GM06990 (cell line): Measurements from ENCODE around the gene SGF29.
"Not testable (repeated sequence)": the region's sequence is repeated elsewhere in the genome, so short reads cannot be mapped to it uniquely, and the experiment has no call there.

Source experiments
- DNase-seq: peaks from one replicate; pipeline ENCODE4 v3.0.0-alpha.2; 2011; ENCODE audit not compliant: insufficient read length; ENCODE audit errors: extremely low read depth
- H3K27me3 ChIP-seq: replicated peaks from 2 replicates; pipeline ENCODE4 v1.6.0; 2011; ENCODE audit warnings: low read length; ENCODE audit not compliant: control insufficient read depth, insufficient read depth
- H3K36me3 ChIP-seq: 2 replicates; pipeline ENCODE4 v1.5.1; 2011; ENCODE audit warnings: low read length; ENCODE audit not compliant: control insufficient read depth, insufficient read depth
- H3K4me3 ChIP-seq: replicated peaks from 2 replicates; pipeline ENCODE4 v1.5.1; 2011; ENCODE audit warnings: low read depth, mild to moderate bottlenecking, control low read depth, low read length
- CTCF ChIP-seq: IDR thresholded peaks from 2 replicates; pipeline ENCODE4 v1.5.1; 2011; ENCODE audit warnings: low read length, control low read depth, mild to moderate bottlenecking, inconsistent platforms; ENCODE audit not compliant: insufficient read depth, poor library complexity, severe bottlenecking

SGF29 gene

GRCh38 chr16:28607116-28607623 is 53.5 kb downstream of the SGF29 start:
- H3K4me3 ChIP-seq: no peak overlapping the region
- H3K36me3 ChIP-seq: no peaks in the 10 kb centered on the region
- no peak for DNase-seq
- TF ChIP-seq CTCF: no peak
- H3K27me3 ChIP-seq: no peaks in the 10 kb centered on the region

- H3K27me3 ChIP-seq, H3K4me3 ChIP-seq, DNase-seq, H3K36me3 ChIP-seq: not testable (repeated sequence)
These were observed 54.2 kb downstream of the SGF29 start for GRCh38 chr16:28607681-28608495.

GRCh38 chr16:28608496-28608808 is 54.7 kb downstream of the SGF29 start:
- not testable (repeated sequence) for DNase-seq, H3K4me3 ChIP-seq, H3K36me3 ChIP-seq, H3K27me3 ChIP-seq

- DNase-seq, H3K36me3 ChIP-seq, H3K27me3 ChIP-seq, H3K4me3 ChIP-seq: not testable (repeated sequence)
These were observed 55.3 kb downstream of the SGF29 start for GRCh38 chr16:28608867-28609596.

GRCh38 chr16:28609631-28610594 is 56.2 kb downstream of the SGF29 start, which contains the start of gene SULT1A1:
Gene SULT1A1 (minus strand): TSS chr16:28610044. CDS start chr16:28608855, 1,189 bp downstream.
- TF ChIP-seq CTCF: no peak
- Histone ChIP-seq H3K36me3 (no peaks in the 10 kb centered on the region), H3K27me3 (no peaks in the 10 kb centered on the region), H3K4me3 (no peak within 1 kb of the TSS)
- DNase-seq: no peak

GRCh38 chr16:28610595-28611191 is 57.0 kb downstream of the SGF29 start:
- no peaks in the 10 kb centered on the region for H3K36me3 ChIP-seq
- DNase-seq: no peak
- H3K27me3 ChIP-seq: no peaks in the 10 kb centered on the region
- H3K4me3 ChIP-seq: no peak overlapping the region
- no peak for TF ChIP-seq CTCF

- not testable (repeated sequence) for H3K4me3 ChIP-seq, DNase-seq, H3K36me3 ChIP-seq, H3K27me3 ChIP-seq
These were observed 58.9 kb downstream of the SGF29 start for GRCh38 chr16:28612359-28613280.

- H3K27me3 ChIP-seq, DNase-seq, H3K4me3 ChIP-seq, H3K36me3 ChIP-seq: not testable (repeated sequence)
These were observed 60.2 kb downstream of the SGF29 start for GRCh38 chr16:28613912-28614311.

- not testable (repeated sequence) for DNase-seq, H3K27me3 ChIP-seq, H3K4me3 ChIP-seq, H3K36me3 ChIP-seq
These were observed 60.8 kb downstream of the SGF29 start for GRCh38 chr16:28614561-28614960.
